Measurements from ENCODE around the gene GDF10. TPM values are rescaled to one million over a fixed set of nuclear protein-coding genes. Genes with fewer than 3 reads are reported as not detected.
A peak's percentile ranks its signal among the peaks of the same experiment; 100 is the strongest.

Gene GDF10
- polyA plus RNA-seq, 1 experiment = not detected

DNA sequence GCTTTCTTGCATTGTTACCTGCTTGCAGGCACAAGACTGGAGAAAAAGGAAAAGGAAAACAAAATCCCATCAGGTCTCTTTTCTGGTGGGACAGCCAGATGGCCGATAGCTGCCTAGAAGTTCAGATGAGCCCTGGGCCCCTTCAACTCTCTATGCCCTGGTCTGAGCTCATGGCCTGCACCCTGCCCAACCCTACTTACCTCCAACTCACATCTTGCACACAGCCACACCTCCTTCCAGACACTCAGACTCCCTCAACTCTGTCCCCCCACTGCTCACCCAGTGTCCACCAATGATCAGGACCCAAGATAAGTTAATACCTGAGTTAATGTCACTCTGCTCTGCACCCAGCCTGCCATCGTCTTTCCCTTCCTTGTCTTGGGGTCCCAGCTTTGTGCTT, 59.1 kb downstream of the GDF10 start:
- POLR2A ChIA-PET = no interaction called here
- no peak for DNase-seq (ENCODE audit: low read depth)
- no peaks in the 10 kb centered on the region for H3K36me3 ChIP-seq (ENCODE audit: control insufficient read depth, insufficient read depth, low read length)
- no peak overlapping the region for H3K4me3 ChIP-seq (ENCODE audit: low read depth, low read length)
- TF ChIP-seq, protein P1, sequence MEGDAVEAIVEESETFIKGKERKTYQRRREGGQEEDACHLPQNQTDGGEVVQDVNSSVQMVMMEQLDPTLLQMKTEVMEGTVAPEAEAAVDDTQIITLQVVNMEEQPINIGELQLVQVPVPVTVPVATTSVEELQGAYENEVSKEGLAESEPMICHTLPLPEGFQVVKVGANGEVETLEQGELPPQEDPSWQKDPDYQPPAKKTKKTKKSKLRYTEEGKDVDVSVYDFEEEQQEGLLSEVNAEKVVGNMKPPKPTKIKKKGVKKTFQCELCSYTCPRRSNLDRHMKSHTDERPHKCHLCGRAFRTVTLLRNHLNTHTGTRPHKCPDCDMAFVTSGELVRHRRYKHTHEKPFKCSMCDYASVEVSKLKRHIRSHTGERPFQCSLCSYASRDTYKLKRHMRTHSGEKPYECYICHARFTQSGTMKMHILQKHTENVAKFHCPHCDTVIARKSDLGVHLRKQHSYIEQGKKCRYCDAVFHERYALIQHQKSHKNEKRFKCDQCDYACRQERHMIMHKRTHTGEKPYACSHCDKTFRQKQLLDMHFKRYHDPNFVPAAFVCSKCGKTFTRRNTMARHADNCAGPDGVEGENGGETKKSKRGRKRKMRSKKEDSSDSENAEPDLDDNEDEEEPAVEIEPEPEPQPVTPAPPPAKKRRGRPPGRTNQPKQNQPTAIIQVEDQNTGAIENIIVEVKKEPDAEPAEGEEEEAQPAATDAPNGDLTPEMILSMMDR (IDR thresholded peaks at IDR 0.05; ENCODE audit: insufficient read depth, low read depth, low read length) = no peak
- CTCF ChIA-PET = interaction anchor here (0.8 to 5.7 kb wide), 4 partner anchors 12 to 34 kb away, joined by 3 to 37 read pairs (median 12); no protein-coding TSS in a partner anchor
- H3K27me3 ChIP-seq (ENCODE audit: control insufficient read depth, insufficient read depth, low read length) = peaks cover 3% of the 10 kb centered on the region; the same call in 1 of the 2 replicates

DNA sequence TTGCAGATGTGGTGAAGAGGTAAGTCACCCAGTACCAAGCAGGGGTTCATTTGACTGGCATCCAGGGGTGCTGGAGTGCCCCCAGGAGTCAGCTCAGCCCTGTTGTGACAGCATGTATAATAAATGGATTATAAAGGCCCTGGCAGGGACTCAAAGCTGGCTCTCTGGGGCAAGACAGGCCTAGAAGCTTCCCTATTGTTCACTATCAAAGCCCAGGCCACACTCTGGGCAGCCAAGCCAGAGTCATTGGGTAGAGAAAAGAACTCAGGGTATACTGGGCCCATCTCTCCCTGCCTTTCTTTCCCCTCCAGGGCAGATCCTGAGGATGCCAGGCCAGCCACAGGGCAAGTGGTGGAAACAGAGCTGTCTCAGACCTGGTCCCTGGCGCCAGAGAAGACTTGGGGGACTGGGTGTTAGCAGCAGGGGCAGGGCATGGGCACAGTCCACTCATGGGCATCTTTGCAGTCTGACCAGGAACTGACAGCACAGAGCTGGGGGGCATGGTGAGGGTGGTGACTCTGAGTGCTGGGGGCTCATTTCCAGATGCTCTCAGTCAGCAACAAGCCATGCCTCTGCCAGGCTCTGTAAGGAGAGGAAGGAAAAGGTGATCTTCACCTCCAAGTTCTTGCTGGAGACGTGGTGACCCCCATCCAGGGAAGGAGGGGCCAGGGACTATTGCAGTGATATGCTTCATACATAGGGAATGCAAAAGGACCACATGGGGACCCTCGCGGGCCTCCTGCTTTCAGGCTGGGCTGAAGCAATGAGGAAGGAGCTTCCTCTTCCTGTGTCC, 59.8 kb downstream of the GDF10 start:
- DNase-seq (ENCODE audit: low read depth) = no peak
- CTCF ChIA-PET = interaction anchor here (1.0 to 5.7 kb wide), 4 partner anchors 13 to 335 kb away, joined by 4 to 37 read pairs (median 12); no protein-coding TSS in a partner anchor
- no peaks in the 10 kb centered on the region for H3K27me3 ChIP-seq (ENCODE audit: control insufficient read depth, insufficient read depth, low read length)
- POLR2A ChIA-PET = no interaction called here
- no peaks in the 10 kb centered on the region for H3K36me3 ChIP-seq (ENCODE audit: control insufficient read depth, insufficient read depth, low read length)
- H3K4me3 ChIP-seq (ENCODE audit: low read depth, low read length) = no peak overlapping the region
- TF ChIP-seq, protein P1 (IDR thresholded peaks at IDR 0.05; ENCODE audit: insufficient read depth, low read depth, low read length) = no peak

DNA sequence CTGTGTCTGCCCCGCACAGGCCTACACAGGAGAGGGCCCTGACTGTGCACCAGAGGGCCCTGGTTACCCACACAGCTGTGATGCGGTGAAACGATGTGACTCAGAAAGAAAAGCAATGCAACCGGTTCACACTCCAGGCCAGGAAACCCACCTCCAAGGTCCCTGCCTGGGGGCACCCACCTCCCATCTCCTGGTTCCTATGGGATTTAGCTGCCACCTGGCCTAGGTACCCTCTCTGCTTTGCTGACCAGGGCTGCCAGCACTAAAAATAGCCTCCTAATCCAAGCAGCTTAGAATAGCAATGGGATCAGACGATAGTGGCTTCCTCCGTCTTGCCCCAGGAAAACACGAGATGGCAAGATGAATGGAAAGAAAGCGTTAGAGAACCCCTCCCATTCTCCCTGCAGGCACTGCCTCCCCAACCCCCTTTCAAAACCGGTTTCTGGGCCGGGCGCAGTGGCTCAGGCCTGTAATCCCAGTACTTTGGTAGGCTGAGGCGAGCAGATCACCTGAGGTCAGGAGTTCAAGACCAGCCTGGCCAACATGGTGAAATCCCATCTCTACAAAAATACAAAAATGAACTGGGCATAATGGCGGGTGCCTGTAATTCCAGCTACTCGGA, 60.5 kb downstream of the GDF10 start:
- DNase-seq (ENCODE audit: low read depth) = no peak

DNA sequence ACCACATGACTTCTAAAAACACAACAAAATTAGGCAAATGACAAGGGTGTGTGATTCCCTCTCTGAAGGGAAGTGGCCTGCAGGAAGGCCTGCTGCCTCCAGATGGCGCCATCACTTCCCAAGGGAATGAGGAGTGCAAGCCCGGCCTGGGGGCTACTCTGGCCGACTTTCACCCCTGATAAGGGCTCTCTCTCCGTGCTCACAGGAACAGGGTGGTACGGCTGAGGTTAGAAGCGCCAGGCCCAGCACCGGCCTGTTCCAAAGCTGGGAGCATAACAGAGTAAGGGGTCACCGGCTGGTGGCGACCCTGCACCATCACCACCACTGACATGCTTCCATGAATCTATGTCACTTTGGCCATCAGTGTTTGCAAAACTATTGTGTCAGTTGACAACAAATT, 61.3 kb downstream of the GDF10 start:
- CTCF ChIA-PET = interaction anchor here (0.8 to 5.7 kb wide), 12 partner anchors 8 to 95 kb away, joined by 3 to 37 read pairs (median 6); partner anchors contain the start of genes RBP3 and ZNF488
- no peak for DNase-seq (ENCODE audit: low read depth)
- Histone ChIP-seq H3K36me3 (ENCODE audit: control insufficient read depth, insufficient read depth, low read length) (no peaks in the 10 kb centered on the region), H3K27me3 (ENCODE audit: control insufficient read depth, insufficient read depth, low read length) (peaks cover 3% of the 10 kb centered on the region), H3K4me3 (ENCODE audit: low read depth, low read length) (no peak overlapping the region)
- TF ChIP-seq, protein P1 (IDR thresholded peaks at IDR 0.05; ENCODE audit: insufficient read depth, low read depth, low read length) = peak; percentile 84
- POLR2A ChIA-PET = no interaction called here

More for the DNA sequence above, 60.5 kb downstream of the GDF10 start:
- CTCF ChIA-PET = interaction anchor here (1.0 to 5.7 kb wide), 4 partner anchors 13 to 335 kb away, joined by 4 to 37 read pairs (median 12); no protein-coding TSS in a partner anchor
- H3K4me3 ChIP-seq (ENCODE audit: low read depth, low read length) = no peak overlapping the region
- H3K36me3 ChIP-seq (ENCODE audit: control insufficient read depth, insufficient read depth, low read length) = no peaks in the 10 kb centered on the region
- TF ChIP-seq, protein P1 (IDR thresholded peaks at IDR 0.05; ENCODE audit: insufficient read depth, low read depth, low read length) = no peak
- POLR2A ChIA-PET = no interaction called here
- no peaks in the 10 kb centered on the region for H3K27me3 ChIP-seq (ENCODE audit: control insufficient read depth, insufficient read depth, low read length)

DNA sequence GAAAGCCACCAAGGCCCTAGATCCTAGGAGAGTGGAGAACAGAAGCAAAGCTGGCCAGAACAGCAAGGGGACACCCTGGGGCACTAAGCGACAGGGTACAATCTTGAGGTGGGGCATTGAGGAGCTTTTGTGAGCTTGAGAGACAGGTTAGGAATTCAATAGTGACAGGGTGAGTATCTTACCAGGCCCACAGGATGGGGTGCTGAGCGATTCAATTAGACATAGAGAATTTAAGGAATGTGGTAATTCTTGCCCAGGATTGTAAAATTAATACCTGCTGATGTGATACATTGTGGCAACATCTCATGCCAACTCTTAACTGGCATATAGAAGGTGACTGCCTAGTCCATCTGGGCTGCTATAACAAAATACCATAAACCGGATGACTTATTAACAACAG, 62.2 kb downstream of the GDF10 start:
- POLR2A ChIA-PET = no interaction called here
- CTCF ChIA-PET = interaction anchor here (0.8 to 5.7 kb wide), 11 partner anchors 9 to 94 kb away, joined by 3 to 37 read pairs (median 8); partner anchors contain the start of genes RBP3 and ZNF488
- H3K4me3 ChIP-seq (ENCODE audit: low read depth, low read length) = no peak overlapping the region
- DNase-seq (ENCODE audit: low read depth) = no peak
- H3K36me3 ChIP-seq (ENCODE audit: control insufficient read depth, insufficient read depth, low read length) = no peaks in the 10 kb centered on the region
- TF ChIP-seq, protein P1 (IDR thresholded peaks at IDR 0.05; ENCODE audit: insufficient read depth, low read depth, low read length) = no peak
- peaks cover 3% of the 10 kb centered on the region for H3K27me3 ChIP-seq (ENCODE audit: control insufficient read depth, insufficient read depth, low read length)
